Endothelial cell of umbilical vein (primary cell): ENCODE results near the gene LRP1B. TPM values are rescaled to one million over a fixed set of nuclear protein-coding genes. Genes with fewer than 3 reads are reported as not detected.

Experiments
- BruUV-seq: library from RNA; stranded (reverse); fragments of 400-500 nt; replicated peaks from 2 replicates; lab custom pipeline; 2021; lab: Mats Ljungman, UMichigan
- CTCF ChIA-PET: fragments of 300-600, 350-600 bp; sonication (Branson Sonifier 250); formaldehyde crosslinking; loops from one replicate; lab custom pipeline; 2021; ENCODE audit warnings: antibody characterized with exemption, inconsistent platforms; lab: Charles Lee
- POLR2A ChIA-PET: fragments of 300-600, 350-600 bp; sonication (Branson Sonifier 250); formaldehyde crosslinking; loops from one replicate; lab custom pipeline; 2021; ENCODE audit warnings: antibody characterized with exemption, inconsistent platforms; lab: Charles Lee
- DNase-seq: peaks from one replicate; pipeline ENCODE4 v3.0.0-alpha.2; 2011; ENCODE audit warnings: low read depth, low spot score
- FAIRE-seq: peaks from 2 replicates; lab custom pipeline; 2011; peaks lifted over from hg19 to GRCh38; lab: Jason Lieb, UNC
- H2AFZ ChIP-seq: 2 replicates; pipeline ENCODE4 v1.6.0; 2012; ENCODE audit warnings: low read depth, low read length, control low read depth, inconsistent platforms
- H3K27ac ChIP-seq: 2 replicates; pipeline ENCODE4 v1.5.1; 2011; ENCODE audit warnings: low read depth, mild to moderate bottlenecking, control low read depth, low read length, moderate library complexity; ENCODE audit not compliant: insufficient read depth
- H3K27me3 ChIP-seq, 2 experiments: 2 replicates each; pipeline versions ENCODE4 v1.6.0 to v1.6.1; 2011; ENCODE audit warnings: low read length in 2 of 2, mixed read lengths in 1 of 2; ENCODE audit not compliant: control insufficient read depth in 2 of 2, insufficient read depth in 2 of 2
- H3K36me3 ChIP-seq, 2 experiments: 2 replicates in 1 of 2; 3 replicates in 1 of 2; pipeline ENCODE4 v1.5.1; 2011; ENCODE audit warnings: low read length in 2 of 2, mild to moderate bottlenecking in 1 of 2, moderate library complexity in 1 of 2; ENCODE audit not compliant: control insufficient read depth in 2 of 2, insufficient read depth in 2 of 2; ENCODE audit errors: extremely low read depth in 1 of 2
- H3K4me1 ChIP-seq: 3 replicates; pipeline ENCODE4 v1.5.1; 2011; ENCODE audit warnings: mild to moderate bottlenecking, low read length; ENCODE audit not compliant: control insufficient read depth, insufficient read depth; ENCODE audit errors: extremely low read depth
- H3K4me2 ChIP-seq: 2 replicates; pipeline ENCODE4 v1.6.1; 2011; ENCODE audit warnings: low read length, control low read depth, mixed read lengths; ENCODE audit not compliant: insufficient read depth
- H3K4me3 ChIP-seq, 3 experiments: fragments of 200-600 bp in 1 of 3; sonication (generic), shearing (Covaris generic) in 1 of 3; replicated peaks in 1 of 3; 2 replicates each; pipeline ENCODE4 v1.5.1; 2011 to 2016; ENCODE audit warnings: control low read depth in 3 of 3, low read length in 3 of 3, mild to moderate bottlenecking in 2 of 3, inconsistent platforms in 1 of 3, low read depth in 1 of 3, moderate library complexity in 1 of 3; ENCODE audit not compliant: insufficient read depth in 1 of 3
- H3K79me2 ChIP-seq: 2 replicates; pipeline ENCODE4 v1.6.0; 2012; ENCODE audit warnings: low read length, inconsistent platforms; ENCODE audit not compliant: control insufficient read depth, insufficient read depth
- H3K9ac ChIP-seq: replicated peaks from 2 replicates; pipeline ENCODE3; 2011; ENCODE audit warnings: low read length, control low read depth; ENCODE audit not compliant: insufficient read depth; ENCODE audit errors: extremely low read depth
- H3K9me1 ChIP-seq: replicated peaks from 3 replicates; pipeline ENCODE4 v1.6.0; 2011; ENCODE audit warnings: mild to moderate bottlenecking, low read length; ENCODE audit not compliant: control insufficient read depth, insufficient read depth; ENCODE audit errors: extremely low read depth
- H3K9me3 ChIP-seq: replicated peaks from 2 replicates; pipeline ENCODE4 v1.5.1; 2012; ENCODE audit warnings: low read length, inconsistent platforms; ENCODE audit not compliant: control insufficient read depth, insufficient read depth
- H4K20me1 ChIP-seq: replicated peaks from 2 replicates; pipeline ENCODE3; 2011; ENCODE audit warnings: mild to moderate bottlenecking, low read length; ENCODE audit not compliant: control insufficient read depth, insufficient read depth; ENCODE audit errors: extremely low read depth
- EZH2 ChIP-seq: IDR thresholded peaks from 2 replicates; pipeline ENCODE4 v1.6.1; 2012; ENCODE audit warnings: borderline replicate concordance, low read depth, mild to moderate bottlenecking, moderate library complexity, low read length, inconsistent platforms; ENCODE audit not compliant: severe bottlenecking
- FOS ChIP-seq: IDR thresholded peaks from 2 replicates; pipeline ENCODE4 v1.6.1; 2011; ENCODE audit warnings: mild to moderate bottlenecking, low read length, moderate library complexity, borderline replicate concordance; ENCODE audit not compliant: insufficient read depth
- GATA2 ChIP-seq: IDR thresholded peaks from 2 replicates; pipeline ENCODE4 v1.7.0; 2011; ENCODE audit warnings: low read depth, mild to moderate bottlenecking, moderate library complexity, mixed read lengths, low read length; ENCODE audit not compliant: insufficient read length, insufficient read depth
- JUN ChIP-seq: IDR thresholded peaks from 2 replicates; pipeline ENCODE4 v1.6.1; 2011; ENCODE audit warnings: borderline replicate concordance, low read depth; ENCODE audit not compliant: insufficient read length, insufficient read depth
- MYC ChIP-seq: IDR thresholded peaks from one replicate; pipeline ENCODE4 v1.6.1; 2011; ENCODE audit warnings: mild to moderate bottlenecking, low read depth, low read length
- POLR2A ChIP-seq: IDR thresholded peaks from 2 replicates; pipeline ENCODE4 v1.6.1; 2012; ENCODE audit warnings: low read depth, mild to moderate bottlenecking, control low read depth, low read length
- POLR2AphosphoS5 ChIP-seq: IDR thresholded peaks from 2 replicates; pipeline ENCODE4 v1.6.1; 2012; ENCODE audit warnings: low read depth, mild to moderate bottlenecking, control low read depth, low read length, moderate library complexity; ENCODE audit not compliant: insufficient read depth
- dilution Hi-C: fragments of 300-500 bp; cut with MboI; formaldehyde crosslinking; loops from one replicate; pipeline ENCODE4 v1.15.0; 2019; ENCODE audit warnings: low sequenced_read_pairs; ENCODE audit not compliant: extremely low pct_ligation_motif_present
- intact Hi-C: fragments of 100-400 bp; cut with micrococcal nuclease; formaldehyde crosslinking; loops from one replicate; pipeline ENCODE4 v1.10.0; 2022
- polyA plus RNA-seq, 4 experiments: library from polyadenylated mRNA; depleted of rRNA in 3 of 4; stranded (reverse) in 3 of 4; unstranded in 1 of 4; fragments of >200 nt; gene quantifications; 2 replicates each; pipeline versions ENCODE4 v1.2.1 to v1.2.3, GENCODE V29; 2011 to 2012; ENCODE audit warnings: missing spikeins in 1 of 4
- total RNA-seq: library from RNA; stranded (reverse); gene quantifications from 2 replicates; pipeline ENCODE4 v1.2.3, GENCODE V29; 2021
- TF ChIP-seq, protein P1 (sequence below): IDR thresholded peaks from 2 replicates; pipeline ENCODE4 v1.6.1; 2011; ENCODE audit not compliant: insufficient read depth, insufficient read length
- TF ChIP-seq, protein P2 (sequence below), 2 donors: IDR thresholded peaks; 1 replicate in 1 of 2; 2 replicates in 1 of 2; pipeline ENCODE4 v1.5.1; 2011; ENCODE audit warnings: low read length in 2 of 2, mild to moderate bottlenecking in 2 of 2, moderate library complexity in 2 of 2, control low read depth in 1 of 2, inconsistent platforms in 1 of 2, low read depth in 1 of 2; ENCODE audit not compliant: insufficient read depth in 1 of 2; ENCODE audit errors: extremely low read depth in 1 of 2

Gene LRP1B
- total and polyA plus RNA-seq, 2 donors (not counting 3 experiments of a cell fraction or from before 2014, with no cell fraction given), result 0.03 to 0.07 TPM

DNA sequence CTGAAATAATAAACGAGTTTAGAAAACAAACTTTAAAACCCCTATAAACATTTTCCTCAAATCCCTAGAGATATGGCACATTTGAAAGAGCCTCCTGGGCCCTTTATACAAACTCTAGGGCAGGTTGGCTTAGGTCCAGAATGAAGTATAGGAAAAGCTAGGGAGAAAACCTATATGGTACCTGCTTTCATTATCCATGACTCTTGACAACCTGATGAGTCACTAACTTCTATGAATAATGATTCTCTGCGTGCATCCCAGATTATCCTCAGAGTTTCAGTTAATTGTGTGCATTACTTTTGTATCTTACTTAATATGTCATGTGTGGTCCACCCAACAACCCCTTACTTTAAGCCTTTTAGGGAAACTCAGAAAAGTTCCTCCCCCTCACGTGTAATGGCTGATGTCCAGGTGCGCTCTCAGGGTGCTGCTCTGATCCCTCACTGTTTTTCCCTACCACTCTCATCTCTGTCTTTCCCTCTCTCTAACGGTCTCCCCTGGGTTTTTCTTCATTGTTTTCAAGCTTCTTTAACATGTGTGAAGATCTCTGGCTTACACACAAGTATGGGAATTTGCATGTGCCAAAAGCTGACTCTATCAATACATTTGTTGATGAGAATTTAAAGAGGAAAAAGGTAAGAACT is 78.5 kb downstream of the LRP1B start:
- no peak for DNase-seq
- no peak overlapping the region for H3K4me2 ChIP-seq
- H4K20me1 ChIP-seq, result no peaks in the 10 kb centered on the region
- TF ChIP-seq MYC, result no peak
- TF ChIP-seq, protein P1, sequence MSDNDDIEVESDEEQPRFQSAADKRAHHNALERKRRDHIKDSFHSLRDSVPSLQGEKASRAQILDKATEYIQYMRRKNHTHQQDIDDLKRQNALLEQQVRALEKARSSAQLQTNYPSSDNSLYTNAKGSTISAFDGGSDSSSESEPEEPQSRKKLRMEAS, result no peak
- TF ChIP-seq FOS, result no peak
- TF ChIP-seq POLR2AphosphoS5, result no peak
- TF ChIP-seq POLR2A, result no peak
- TF ChIP-seq JUN, result no peak
- TF ChIP-seq GATA2, result no peak
- TF ChIP-seq, protein P2, sequence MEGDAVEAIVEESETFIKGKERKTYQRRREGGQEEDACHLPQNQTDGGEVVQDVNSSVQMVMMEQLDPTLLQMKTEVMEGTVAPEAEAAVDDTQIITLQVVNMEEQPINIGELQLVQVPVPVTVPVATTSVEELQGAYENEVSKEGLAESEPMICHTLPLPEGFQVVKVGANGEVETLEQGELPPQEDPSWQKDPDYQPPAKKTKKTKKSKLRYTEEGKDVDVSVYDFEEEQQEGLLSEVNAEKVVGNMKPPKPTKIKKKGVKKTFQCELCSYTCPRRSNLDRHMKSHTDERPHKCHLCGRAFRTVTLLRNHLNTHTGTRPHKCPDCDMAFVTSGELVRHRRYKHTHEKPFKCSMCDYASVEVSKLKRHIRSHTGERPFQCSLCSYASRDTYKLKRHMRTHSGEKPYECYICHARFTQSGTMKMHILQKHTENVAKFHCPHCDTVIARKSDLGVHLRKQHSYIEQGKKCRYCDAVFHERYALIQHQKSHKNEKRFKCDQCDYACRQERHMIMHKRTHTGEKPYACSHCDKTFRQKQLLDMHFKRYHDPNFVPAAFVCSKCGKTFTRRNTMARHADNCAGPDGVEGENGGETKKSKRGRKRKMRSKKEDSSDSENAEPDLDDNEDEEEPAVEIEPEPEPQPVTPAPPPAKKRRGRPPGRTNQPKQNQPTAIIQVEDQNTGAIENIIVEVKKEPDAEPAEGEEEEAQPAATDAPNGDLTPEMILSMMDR (IDR thresholded peaks at IDR 0.05; ENCODE audit: extremely low read depth in 1 of 2, insufficient read depth in 1 of 2, low read depth in 1 of 2, low read length in 2 of 2), result no peak
- no peak for TF ChIP-seq EZH2
- dilution Hi-C loops (no loop called here), intact Hi-C loops (no loop called here)
- no peak overlapping the region for H3K4me3 ChIP-seq
- H3K9ac ChIP-seq, result no peak overlapping the region
- POLR2A ChIA-PET, result no interaction called here
- no peaks in the 10 kb centered on the region for H3K27me3 ChIP-seq
- H3K9me3 ChIP-seq, result no peaks in the 10 kb centered on the region
- CTCF ChIA-PET, result interaction anchor here (1.4 kb wide), 1 partner anchor 88 kb away, joined by 4 read pairs; no protein-coding TSS in a partner anchor
- H3K27ac ChIP-seq, result no peak overlapping the region
- no TSS peak for BruUV-seq
- no peaks in the 10 kb centered on the region for H3K9me1 ChIP-seq
- no peaks in the 10 kb centered on the region for H3K79me2 ChIP-seq
- no peak overlapping the region for H2AFZ ChIP-seq
- no peaks in the 10 kb centered on the region for H3K4me1 ChIP-seq
- no peaks in the 10 kb centered on the region for H3K36me3 ChIP-seq
- no peak for FAIRE-seq
